Measurements from ENCODE around the gene NELFCD. TPM values are rescaled to one million over a fixed set of nuclear protein-coding genes. Genes with fewer than 3 reads are reported as not detected.
"Not testable (repeated sequence)": the region's sequence is repeated elsewhere in the genome, so short reads cannot be mapped to it uniquely, and the experiment has no call there.

Gene NELFCD
- total RNA-seq, 1 donor from 2014 or later, result 81.2 TPM

GRCh38 chr20:58973179-58973578, 7.9 kb upstream of the NELFCD start:
- intact Hi-C loops (cut with micrococcal nuclease), result no loop called here

- intact Hi-C loops (cut with micrococcal nuclease), result no loop called here
Observed at GRCh38 chr20:58973866-58974265, 7.2 kb upstream of the NELFCD start.

GRCh38 chr20:58975353-58975752, 5.7 kb upstream of the NELFCD start:
- intact Hi-C loops (cut with micrococcal nuclease), result no loop called here

GRCh38 chr20:58976061-58976730, 4.9 kb upstream of the NELFCD start:
- intact Hi-C loops (cut with micrococcal nuclease), result no loop called here

GRCh38 chr20:58978351-58979190, 2.5 kb upstream of the NELFCD start:
- intact Hi-C loops (cut with micrococcal nuclease), result no loop called here

GRCh38 chr20:58981628-58982364, 740 bp downstream of the NELFCD start:
- intact Hi-C loops (cut with micrococcal nuclease), result loop anchor here (1.0 to 2.0 kb wide), 5 partner anchors 25 to 331 kb away; partner anchors contain the start of genes ATP5F1E, CTSZ, PRELID3B and STX16

GRCh38 chr20:58982406-58983114, 1.5 kb downstream of the NELFCD start:
- intact Hi-C loops (cut with micrococcal nuclease), result no loop called here

GRCh38 chr20:58983115-58983468, 2.0 kb downstream of the NELFCD start:
- intact Hi-C loops (cut with micrococcal nuclease), result not testable (repeated sequence)

- intact Hi-C loops (cut with micrococcal nuclease), result no loop called here
Observed at GRCh38 chr20:58984691-58985090, 3.6 kb downstream of the NELFCD start.

- intact Hi-C loops (cut with micrococcal nuclease), result no loop called here
Observed at GRCh38 chr20:58985656-58986055, 4.6 kb downstream of the NELFCD start.

GRCh38 chr20:58986286-58986967, 5.4 kb downstream of the NELFCD start:
- intact Hi-C loops (cut with micrococcal nuclease), result no loop called here

GRCh38 chr20:58986968-58987517, 6.0 kb downstream of the NELFCD start:
- intact Hi-C loops (cut with micrococcal nuclease), result no loop called here

GRCh38 chr20:58987790-58988564, 6.9 kb downstream of the NELFCD start:
- intact Hi-C loops (cut with micrococcal nuclease), result no loop called here

- intact Hi-C loops (cut with micrococcal nuclease), result no loop called here
Observed at GRCh38 chr20:58988565-58988882, 7.5 kb downstream of the NELFCD start.

GRCh38 chr20:58989196-58989595, 8.1 kb downstream of the NELFCD start:
- intact Hi-C loops (cut with micrococcal nuclease), result no loop called here

GRCh38 chr20:58990651-58991445, 9.8 kb downstream of the NELFCD start:
- intact Hi-C loops (cut with micrococcal nuclease), result no loop called here

- intact Hi-C loops (cut with micrococcal nuclease), result no loop called here
Observed at GRCh38 chr20:58991715-58992114, 10.7 kb downstream of the NELFCD start.

GRCh38 chr20:58992911-58993310, 11.9 kb downstream of the NELFCD start:
- intact Hi-C loops (cut with micrococcal nuclease), result no loop called here
